CD14-positive monocyte (primary cell): Measurements from ENCODE around the gene NEFH. TPM values are rescaled to one million over a fixed set of nuclear protein-coding genes. Genes with fewer than 3 reads are reported as not detected.
"Not testable (repeated sequence)": the region's sequence is repeated elsewhere in the genome, so short reads cannot be mapped to it uniquely, and the experiment has no call there.

Experiments
- DNase-seq, 3 donors: peaks; one replicate each; pipeline ENCODE4 v3.0.0-alpha.2; 2011 to 2022
- H2AFZ ChIP-seq: 2 replicates; pipeline ENCODE4 v1.6.0; 2012; ENCODE audit warnings: mild to moderate bottlenecking, low read depth, low read length, inconsistent platforms; ENCODE audit not compliant: insufficient read depth, poor library complexity, severe bottlenecking
- H3K27ac ChIP-seq, 2 donors: 1 replicate in 1 of 2; 2 replicates in 1 of 2; pipeline ENCODE4 v1.5.1; 2012 to 2013; ENCODE audit warnings: low read length in 2 of 2, control low read depth in 1 of 2, inconsistent platforms in 1 of 2, low read depth in 1 of 2, mild to moderate bottlenecking in 1 of 2
- H3K27me3 ChIP-seq, 2 donors: one replicate each; pipeline versions ENCODE4 v1.6.0 to v1.6.1; 2011 to 2013; ENCODE audit warnings: low read length in 2 of 2; ENCODE audit not compliant: control insufficient read depth in 2 of 2, insufficient read depth in 2 of 2
- H3K36me3 ChIP-seq, 2 donors: replicated peaks in 1 of 2; 1 replicate in 1 of 2; 2 replicates in 1 of 2; pipeline versions ENCODE4 v1.5.1 to v1.6.1; 2012 to 2013; ENCODE audit warnings: low read length in 2 of 2, control low read depth in 1 of 2, inconsistent platforms in 1 of 2, mild to moderate bottlenecking in 1 of 2; ENCODE audit not compliant: insufficient read depth in 2 of 2, control insufficient read depth in 1 of 2
- H3K4me1 ChIP-seq, 2 donors: 1 replicate in 1 of 2; 2 replicates in 1 of 2; pipeline versions ENCODE4 v1.5.1 to v1.6.1; 2012 to 2013; ENCODE audit warnings: low read length in 2 of 2, control low read depth in 1 of 2, inconsistent platforms in 1 of 2, mild to moderate bottlenecking in 1 of 2, moderate library complexity in 1 of 2; ENCODE audit not compliant: insufficient read depth in 2 of 2, control insufficient read depth in 1 of 2
- H3K4me2 ChIP-seq: replicated peaks from 2 replicates; pipeline ENCODE3; 2012; ENCODE audit warnings: low read length, moderate library complexity, mild to moderate bottlenecking; ENCODE audit not compliant: poor library complexity, severe bottlenecking; ENCODE audit errors: extremely low read depth
- H3K4me3 ChIP-seq, 3 experiments: fragments of 200-600 bp in 1 of 3; sonication (generic) in 1 of 3; replicated peaks in 1 of 3; 1 replicate in 2 of 3; 2 replicates in 1 of 3; pipeline ENCODE4 v1.5.1; 2011 to 2013; ENCODE audit warnings: low read length in 3 of 3, mild to moderate bottlenecking in 3 of 3, control low read depth in 2 of 3, low read depth in 2 of 3, inconsistent platforms in 1 of 3, moderate library complexity in 1 of 3
- H3K79me2 ChIP-seq: 2 replicates; pipeline ENCODE4 v1.6.0; 2012; ENCODE audit warnings: mild to moderate bottlenecking, control low read depth, inconsistent platforms, low read length, moderate library complexity; ENCODE audit not compliant: insufficient read depth
- H3K9ac ChIP-seq: 2 replicates; pipeline ENCODE4 v1.6.0; 2017; ENCODE audit warnings: low read length, mild to moderate bottlenecking; ENCODE audit not compliant: insufficient read depth, poor library complexity, severe bottlenecking
- H3K9me3 ChIP-seq, 2 donors: replicated peaks in 1 of 2; 1 replicate in 1 of 2; 2 replicates in 1 of 2; pipeline versions ENCODE4 v1.5.1 to v1.6.1; 2012 to 2013; ENCODE audit warnings: low read length in 2 of 2, control low read depth in 1 of 2; ENCODE audit not compliant: control insufficient read depth in 1 of 2, insufficient read depth in 1 of 2
- H4K20me1 ChIP-seq: 2 replicates; pipeline ENCODE4 v1.6.0; 2012; ENCODE audit warnings: mild to moderate bottlenecking, low read length, control low read depth, moderate library complexity; ENCODE audit not compliant: insufficient read depth
- H3K27ac Mint-ChIP-seq, 7 donors: one replicate each; pipeline ENCODE4 v1.8.0; 2020; ENCODE audit warnings: mild to moderate bottlenecking in 7 of 7, mixed read lengths in 7 of 7, moderate library complexity in 6 of 7, inconsistent platforms in 2 of 7
- H3K27me3 Mint-ChIP-seq, 3 donors: one replicate each; pipeline ENCODE4 v1.8.0; 2021 to 2022; ENCODE audit warnings: low read depth in 3 of 3, mild to moderate bottlenecking in 3 of 3, mixed read lengths in 3 of 3, moderate library complexity in 3 of 3, inconsistent platforms in 1 of 3
- H3K36me3 Mint-ChIP-seq, 2 donors: one replicate each; pipeline ENCODE4 v1.8.0; 2020; ENCODE audit warnings: mixed read lengths in 2 of 2, inconsistent platforms in 1 of 2, mild to moderate bottlenecking in 1 of 2
- H3K4me1 Mint-ChIP-seq: one replicate; pipeline ENCODE4 v1.8.0; 2020; ENCODE audit warnings: mild to moderate bottlenecking, mixed read lengths
- H3K4me3 Mint-ChIP-seq, 2 donors: one replicate each; pipeline ENCODE4 v1.8.0; 2020; ENCODE audit warnings: mild to moderate bottlenecking in 2 of 2, mixed read lengths in 2 of 2, moderate library complexity in 1 of 2
- H3K9me3 Mint-ChIP-seq, 7 donors: one replicate each; pipeline ENCODE4 v1.8.0; 2020 to 2022; ENCODE audit warnings: mixed read lengths in 7 of 7, mild to moderate bottlenecking in 6 of 7, moderate library complexity in 6 of 7, inconsistent platforms in 2 of 7
- WGBS: methylation state at CpG from one replicate; pipeline ENCODE4 v1.1.5; 2013; ENCODE audit warnings: missing lambda C conversion rate; ENCODE audit not compliant: insufficient coverage; 5-methylcytosine and 5-hydroxymethylcytosine counted together
- intact Hi-C, 2 donors: fragments of 100-400 bp; cut with micrococcal nuclease; formaldehyde crosslinking; loops; one replicate each; pipeline versions ENCODE4 v1.15.0 to v1.15.1; 2023
- polyA plus RNA-seq, 3 donors: library from polyadenylated mRNA; depleted of rRNA in 1 of 3; unstranded in 2 of 3; stranded (reverse) in 1 of 3; fragments of 300-500 nt in 2 of 3; fragments of >200 nt in 1 of 3; fragmentation: Illumina TruSeq in 2 of 3; gene quantifications; 1 replicate in 2 of 3; 2 replicates in 1 of 3; pipeline ENCODE4 v1.2.3, GENCODE V29; 2012 to 2021
- TF ChIP-seq, protein P1 (sequence below): fragments of 200-600 bp; IDR thresholded peaks from one replicate; pipeline ENCODE4 v1.8.0; 2022; ENCODE audit warnings: antibody characterized with exemption, mild to moderate bottlenecking

Gene NEFH
- polyA plus RNA-seq, 3 donors: 0.20 to 1.2 (median 0.74) TPM

DNA sequence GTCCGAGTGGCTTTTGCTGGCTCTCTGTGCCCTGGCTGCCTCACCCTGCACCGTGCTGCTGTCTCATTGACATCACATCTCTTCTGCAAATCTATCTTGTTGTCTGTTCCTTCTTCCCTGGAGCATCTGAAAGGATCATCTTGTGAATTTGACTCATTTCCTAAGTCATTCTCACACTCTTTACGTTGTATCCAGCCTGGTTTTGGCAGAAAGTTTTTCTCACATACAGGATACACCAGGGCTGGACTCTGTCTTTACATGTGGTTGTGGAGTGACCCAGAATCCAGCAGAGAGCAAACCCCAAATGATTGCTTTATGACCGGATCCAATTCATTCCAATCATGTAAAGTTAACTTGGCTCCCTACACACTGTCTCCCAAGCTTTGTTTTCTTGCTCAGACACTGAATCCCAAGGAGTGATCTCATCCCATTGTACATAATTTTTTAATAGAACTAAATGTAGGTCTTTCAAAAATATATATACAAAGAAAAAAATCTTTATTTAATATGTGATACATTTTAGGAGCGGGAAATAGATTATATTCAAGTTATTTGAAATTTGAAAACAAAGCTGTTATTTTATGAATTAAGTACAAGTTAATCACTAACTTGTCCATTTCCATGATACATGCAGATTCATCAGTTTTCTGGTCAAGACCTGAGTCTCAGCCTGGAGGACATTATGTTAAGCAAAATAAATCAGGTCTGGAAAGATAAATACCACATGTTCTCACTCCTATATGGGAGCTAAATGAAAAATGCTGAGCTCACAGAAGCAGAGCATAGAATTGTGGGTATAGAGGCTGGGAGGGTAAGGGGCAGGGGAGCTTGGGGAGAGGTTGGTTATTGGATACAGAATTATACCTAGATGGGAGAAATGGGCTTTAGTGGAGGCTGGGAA is 44.5 kb upstream of the NEFH start:
- TF ChIP-seq, protein P1, sequence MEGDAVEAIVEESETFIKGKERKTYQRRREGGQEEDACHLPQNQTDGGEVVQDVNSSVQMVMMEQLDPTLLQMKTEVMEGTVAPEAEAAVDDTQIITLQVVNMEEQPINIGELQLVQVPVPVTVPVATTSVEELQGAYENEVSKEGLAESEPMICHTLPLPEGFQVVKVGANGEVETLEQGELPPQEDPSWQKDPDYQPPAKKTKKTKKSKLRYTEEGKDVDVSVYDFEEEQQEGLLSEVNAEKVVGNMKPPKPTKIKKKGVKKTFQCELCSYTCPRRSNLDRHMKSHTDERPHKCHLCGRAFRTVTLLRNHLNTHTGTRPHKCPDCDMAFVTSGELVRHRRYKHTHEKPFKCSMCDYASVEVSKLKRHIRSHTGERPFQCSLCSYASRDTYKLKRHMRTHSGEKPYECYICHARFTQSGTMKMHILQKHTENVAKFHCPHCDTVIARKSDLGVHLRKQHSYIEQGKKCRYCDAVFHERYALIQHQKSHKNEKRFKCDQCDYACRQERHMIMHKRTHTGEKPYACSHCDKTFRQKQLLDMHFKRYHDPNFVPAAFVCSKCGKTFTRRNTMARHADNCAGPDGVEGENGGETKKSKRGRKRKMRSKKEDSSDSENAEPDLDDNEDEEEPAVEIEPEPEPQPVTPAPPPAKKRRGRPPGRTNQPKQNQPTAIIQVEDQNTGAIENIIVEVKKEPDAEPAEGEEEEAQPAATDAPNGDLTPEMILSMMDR: no peak
- no peaks in the 10 kb centered on the region for H3K9me3 ChIP-seq
- H4K20me1 ChIP-seq: no peaks in the 10 kb centered on the region
- Mint-ChIP-seq H3K4me1 (no peaks in the 10 kb centered on the region), H3K9me3 (no peaks in the 10 kb centered on the region), H3K27ac (no peak overlapping the region), H3K27me3 (peaks cover 2 to 20% (median 5%) of the 10 kb centered on the region in 3 donors), H3K36me3 (no peaks in the 10 kb centered on the region), H3K4me3 (no peak overlapping the region)
- H3K79me2 ChIP-seq: no peaks in the 10 kb centered on the region
- H3K27me3 ChIP-seq: peaks cover 0 to 2% of the 10 kb centered on the region in 2 donors
- no peak for DNase-seq
- H3K9ac ChIP-seq: no peak overlapping the region
- H3K4me3 ChIP-seq: no peak overlapping the region
- H3K27ac ChIP-seq: no peak overlapping the region
- H3K4me2 ChIP-seq: no peak overlapping the region
- no peaks in the 10 kb centered on the region for H3K36me3 ChIP-seq
- intact Hi-C loops: no loop called here
- 100% methylated on average over 1 of the region's 5 CpGs for WGBS
- no peaks in the 10 kb centered on the region for H3K4me1 ChIP-seq
- H2AFZ ChIP-seq: no peak overlapping the region

DNA sequence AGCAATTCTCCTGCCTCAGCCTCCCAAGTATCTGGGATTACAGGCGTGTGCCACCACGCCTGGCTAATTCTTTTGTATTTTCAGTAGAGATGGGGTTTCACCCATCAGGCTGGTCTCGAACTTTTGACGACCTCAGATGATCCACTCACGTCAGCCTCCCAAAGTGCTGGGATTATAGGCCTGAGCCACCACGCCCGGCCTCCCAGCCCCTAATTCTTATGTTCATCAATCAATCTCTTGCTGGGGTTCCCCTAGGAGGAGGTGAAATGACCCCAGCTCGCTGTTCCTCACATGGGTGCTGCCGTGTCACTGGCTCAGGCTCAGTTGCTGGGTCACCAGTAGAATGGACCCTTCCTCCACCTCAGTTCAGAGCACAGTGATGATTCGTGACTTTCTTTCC is 41.7 kb upstream of the NEFH start, which contains the start of gene RFPL1:
Gene RFPL1, plus strand, starts transcription at position 301 of the 400 bp plus-strand sequence.
- H3K9me3 ChIP-seq, H3K36me3 Mint-ChIP-seq, H3K36me3 ChIP-seq, H3K9ac ChIP-seq, H3K27ac Mint-ChIP-seq, H3K4me1 ChIP-seq, DNase-seq, H3K27me3 ChIP-seq, H4K20me1 ChIP-seq, H3K27ac ChIP-seq, H3K4me3 Mint-ChIP-seq, intact Hi-C loops, H3K79me2 ChIP-seq, H2AFZ ChIP-seq, H3K4me1 Mint-ChIP-seq, H3K4me3 ChIP-seq, H3K4me2 ChIP-seq, H3K9me3 Mint-ChIP-seq: not testable (repeated sequence)
- WGBS: 80% methylated on average over 2 of the region's 10 CpGs
- H3K27me3 Mint-ChIP-seq: peaks cover 2 to 14% (median 3%) of the 10 kb centered on the region in 3 donors
